ENCODE data around the gene S100A5. TPM values are rescaled to one million over a fixed set of nuclear protein-coding genes. Genes with fewer than 3 reads are reported as not detected.

The S100A5 gene
- total and polyA plus RNA-seq, 2 of the 8 experiments (the other 6 are each of a cell fraction or from before 2014, with no cell fraction given): not detected

DNA sequence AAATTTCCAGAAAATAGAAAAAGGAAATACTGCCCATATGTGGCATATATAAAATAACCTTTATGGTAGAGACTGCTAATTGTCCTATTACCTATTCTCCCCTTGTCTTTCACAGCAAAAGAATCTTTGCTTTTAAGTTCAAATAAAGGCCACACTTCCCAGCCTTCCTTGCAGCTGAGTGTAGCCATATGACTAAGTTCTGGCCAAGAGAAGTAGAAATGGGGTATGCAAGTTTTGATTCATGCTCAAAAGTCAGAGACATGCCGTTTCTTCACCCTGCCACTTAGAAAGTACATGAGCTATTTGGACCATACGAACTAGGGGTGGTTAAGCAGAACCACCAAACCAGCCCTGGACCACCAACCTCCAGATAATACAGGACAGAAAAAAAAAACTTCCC is 43.2 kb upstream of the S100A5 start:
- DNase-seq (ENCODE audit: low read depth in 1 of 2, low spot score in 2 of 2): no peak
- no peaks in the 10 kb centered on the region for H3K27me3 ChIP-seq (replicated peaks in 1 of 4; ENCODE audit: control insufficient read depth in 3 of 4, extremely low read depth in 1 of 4, insufficient read depth in 3 of 4, low read length in 3 of 4)
- H2BK120ac ChIP-seq (replicated peaks; ENCODE audit: low read depth, low read length): no peak overlapping the region
- TF ChIP-seq BRCA1 (IDR thresholded peaks at IDR 0.05; ENCODE audit: low read depth, low read length) (no peak), RFX5 (IDR thresholded peaks at IDR 0.05; ENCODE audit: borderline replicate concordance, low read depth, low read length) (no peak), GABPA (IDR thresholded peaks at IDR 0.05; ENCODE audit: borderline replicate concordance, insufficient read depth, low read length) (no peak), CTBP2 (IDR thresholded peaks at IDR 0.05; ENCODE audit: borderline replicate concordance, insufficient read depth, insufficient read length, low read length) (no peak), SP2 (IDR thresholded peaks at IDR 0.05; ENCODE audit: low read length) (no peak), BACH1 (IDR thresholded peaks at IDR 0.05; ENCODE audit: low read length) (no peak)
- TF ChIP-seq, protein P1, sequence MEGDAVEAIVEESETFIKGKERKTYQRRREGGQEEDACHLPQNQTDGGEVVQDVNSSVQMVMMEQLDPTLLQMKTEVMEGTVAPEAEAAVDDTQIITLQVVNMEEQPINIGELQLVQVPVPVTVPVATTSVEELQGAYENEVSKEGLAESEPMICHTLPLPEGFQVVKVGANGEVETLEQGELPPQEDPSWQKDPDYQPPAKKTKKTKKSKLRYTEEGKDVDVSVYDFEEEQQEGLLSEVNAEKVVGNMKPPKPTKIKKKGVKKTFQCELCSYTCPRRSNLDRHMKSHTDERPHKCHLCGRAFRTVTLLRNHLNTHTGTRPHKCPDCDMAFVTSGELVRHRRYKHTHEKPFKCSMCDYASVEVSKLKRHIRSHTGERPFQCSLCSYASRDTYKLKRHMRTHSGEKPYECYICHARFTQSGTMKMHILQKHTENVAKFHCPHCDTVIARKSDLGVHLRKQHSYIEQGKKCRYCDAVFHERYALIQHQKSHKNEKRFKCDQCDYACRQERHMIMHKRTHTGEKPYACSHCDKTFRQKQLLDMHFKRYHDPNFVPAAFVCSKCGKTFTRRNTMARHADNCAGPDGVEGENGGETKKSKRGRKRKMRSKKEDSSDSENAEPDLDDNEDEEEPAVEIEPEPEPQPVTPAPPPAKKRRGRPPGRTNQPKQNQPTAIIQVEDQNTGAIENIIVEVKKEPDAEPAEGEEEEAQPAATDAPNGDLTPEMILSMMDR (IDR thresholded peaks at IDR 0.05; ENCODE audit: control extremely low read depth in 1 of 3, insufficient read depth in 1 of 3, low read depth in 1 of 3, low read length in 3 of 3): no peak

More for the DNA sequence above, 43.2 kb upstream of the S100A5 start:
- Histone ChIP-seq H2BK20ac (ENCODE audit: low read length) (no peak overlapping the region), H3K36me3 (ENCODE audit: control insufficient read depth in 2 of 4, insufficient read depth in 4 of 4, low read length in 3 of 4) (no peaks in the 10 kb centered on the region), H2AFZ (ENCODE audit: low read length) (no peak overlapping the region), H3K18ac (ENCODE audit: extremely low read depth, low read length) (no peak overlapping the region), H2BK5ac (ENCODE audit: low read depth, low read length) (no peak overlapping the region), H2BK15ac (ENCODE audit: low read length) (no peak overlapping the region), H3K9ac (replicated peaks in 1 of 4; ENCODE audit: extremely low read depth in 1 of 4, low read depth in 3 of 4, low read length in 3 of 4) (no peak overlapping the region), H3K23ac (ENCODE audit: insufficient read length) (no peak overlapping the region), H4K91ac (replicated peaks; ENCODE audit: insufficient read length, low read length) (no peak overlapping the region), H4K5ac (ENCODE audit: insufficient read length, low read depth, low read length) (no peak overlapping the region), H3K4ac (replicated peaks; ENCODE audit: insufficient read length, low read depth, low read length) (peak overlapping the region; percentile 53), H3K14ac (ENCODE audit: insufficient read length) (no peak overlapping the region), H3K9me3 (ENCODE audit: insufficient read depth in 2 of 2, low read depth in 1 of 2, low read length in 1 of 2) (peaks cover 0 to 2% of the 10 kb centered on the region in 2 experiments; a peak in 1 of 4 replicates), H4K20me1 (replicated peaks in 1 of 2; ENCODE audit: control insufficient read depth in 1 of 2, insufficient read depth in 2 of 2, low read length in 2 of 2) (no peaks in the 10 kb centered on the region), H3K4me1 (replicated peaks in 1 of 4; ENCODE audit: control insufficient read depth in 3 of 4, insufficient read depth in 4 of 4, low read length in 3 of 4) (no peaks in the 10 kb centered on the region), H3K4me3 (ENCODE audit: extremely low read depth in 1 of 4, insufficient read depth in 2 of 4, low read depth in 3 of 4, low read length in 4 of 4) (no peak overlapping the region), H3K27ac (ENCODE audit: low read depth, low read length) (no peak overlapping the region), H3K79me1 (ENCODE audit: low read depth, low read length) (no peaks in the 10 kb centered on the region), H3K23me2 (ENCODE audit: low read depth, low read length) (no peaks in the 10 kb centered on the region; the same call in 1 of the 2 replicates), H3K79me2 (ENCODE audit: control insufficient read depth in 1 of 2, insufficient read depth in 2 of 2, low read length in 2 of 2) (no peaks in the 10 kb centered on the region), H4K8ac (ENCODE audit: extremely low read depth, insufficient read depth, low read length) (no peak overlapping the region), H3K4me2 (ENCODE audit: insufficient read depth in 1 of 2, low read depth in 2 of 2, low read length in 2 of 2) (no peak overlapping the region), H2AK5ac (ENCODE audit: low read depth, low read length) (no peak overlapping the region), H2BK12ac (ENCODE audit: low read depth, low read length) (no peak overlapping the region), H3K56ac (replicated peaks; ENCODE audit: insufficient read length, low read depth, low read length) (no peak overlapping the region)
- ChIA-PET POLR2A (ENCODE audit: partially characterized antibody) (interaction anchor here (1.8 kb wide), 1 partner anchor 49 kb away, joined by 3 read pairs; the partner anchor contains the start of gene S100A6), CTCF (ENCODE audit: partially characterized antibody) (interaction anchor here (0.6 to 1.4 kb wide), 2 partner anchors 10 to 295 kb away, joined by 3 to 4 read pairs; no protein-coding TSS in a partner anchor)
- 74% methylated on average over 2 of the region's 2 CpGs; no CpG with 5 or more reads in 1 of the 2 experiments for WGBS, 2 experiments (ENCODE audit: extremely low coverage in 1 of 2, insufficient coverage in 1 of 2, insufficient read length in 1 of 2, insufficient replicate concordance in 2 of 2, low coverage in 1 of 2, low lambda C conversion rate in 2 of 2, missing lambda C conversion rate in 1 of 2)
- peak; percentile 28 for FAIRE-seq

Measured in H1 (cell line).